Aorta (tissue), 4 donors: ENCODE measurements around the gene ITIH3. TPM values are rescaled to one million over a fixed set of nuclear protein-coding genes. Genes with fewer than 3 reads are reported as not detected.

Experiments used
- microRNA-seq, 2 donors: library from miRNA; unstranded; fragments of <30 nt; microRNA quantifications; one replicate each; pipeline ENCODE4 v1.2.0, GENCODE V29; 2020
- polyA plus RNA-seq, 2 donors: library from polyadenylated mRNA; stranded (reverse); fragments of 200-250 nt; gene quantifications; one replicate each; pipeline ENCODE4 v1.2.3, GENCODE V29; 2013
- total RNA-seq, 2 donors: library from RNA; stranded (reverse); fragmentation: NEBNext Ultra II Directional; extraction: Animal tissue kit (Norgen Biotek cat#: 25700); gene quantifications; one replicate each; pipeline ENCODE4 v1.2.1, GENCODE V29; 2021
- donor health status: healthy with polysubstance abuse.
- donor health status: Bipolar disorder and iron deficiency.
- donor health status: DM: no; HTN: no; CAD: no.
- donor health status: DM: yes; HTN: yes; CAD: no.

ITIH3 gene
- total and polyA plus RNA-seq, 4 donors = 2.4 to 75.1 (median 6.2) TPM

Small RNAs within 50 kb of the gene (microRNA-seq; reads per million reads assigned to microRNA genes)
- gene MIR8064 = 0 reads per million in 2 donors

Other genes with a start within 250 kb of the ITIH3 start
- gene PBRM1, start 108.9 kb upstream of the ITIH3 start, total RNA-seq = 10 to 100 TPM; 61.6 to 73.8 TPM
- 10 to 100 TPM in 1 of 2 donors, 1 to 10 TPM in 1; 6.9 to 11.3 TPM for gene PBRM1, start 108.9 kb upstream of the ITIH3 start, polyA plus RNA-seq
- 10 to 100 TPM; 52.0 to 70.3 TPM for gene GNL3, start 108.8 kb upstream of the ITIH3 start, total RNA-seq
- 10 to 100 TPM; 20.9 to 32.9 TPM for gene GNL3, start 108.8 kb upstream of the ITIH3 start, polyA plus RNA-seq
- gene GLT8D1, start 89.0 kb upstream of the ITIH3 start, total RNA-seq = 10 to 100 TPM; 28.7 to 48.4 TPM
- gene GLT8D1, start 89.0 kb upstream of the ITIH3 start, polyA plus RNA-seq = 10 to 100 TPM; 26.0 to 59.5 TPM
- gene SPCS1, start 88.7 kb upstream of the ITIH3 start, total RNA-seq = 10 to 100 TPM; 57.2 to 67.5 TPM
- 100 to 1,000 TPM; 114 to 119 TPM for gene SPCS1, start 88.7 kb upstream of the ITIH3 start, polyA plus RNA-seq
- 10 to 100 TPM; 21.7 to 22.1 TPM for gene NEK4, start 23.9 kb upstream of the ITIH3 start, total RNA-seq
- 1 to 10 TPM; 8.0 to 8.5 TPM for gene NEK4, start 23.9 kb upstream of the ITIH3 start, polyA plus RNA-seq
- gene ITIH1, start 17.2 kb upstream of the ITIH3 start, total RNA-seq = not detected
- gene ITIH1, start 17.2 kb upstream of the ITIH3 start, polyA plus RNA-seq = under 1 TPM in 1 of 2 donors, not detected in 1; 0.50 TPM
- 10 to 100 TPM; 55.4 to 88.7 TPM for gene ITIH4, start 35.9 kb downstream of the ITIH3 start, total RNA-seq
- 100 to 1,000 TPM in 1 of 2 donors, 10 to 100 TPM in 1; 25.0 to 368 TPM for gene ITIH4, start 35.9 kb downstream of the ITIH3 start, polyA plus RNA-seq
- gene MUSTN1, start 40.2 kb downstream of the ITIH3 start, total RNA-seq = 10 to 100 TPM; 56.8 to 86.6 TPM
- gene MUSTN1, start 40.2 kb downstream of the ITIH3 start, polyA plus RNA-seq = 100 to 1,000 TPM in 1 of 2 donors, 10 to 100 TPM in 1; 29.7 to 474 TPM
- gene STIMATE, start 102.8 kb downstream of the ITIH3 start, total RNA-seq = 10 to 100 TPM; 36.6 to 38.6 TPM
- gene STIMATE, start 102.8 kb downstream of the ITIH3 start, polyA plus RNA-seq = 10 to 100 TPM; 17.7 to 26.6 TPM